HepG2 (cell line): ENCODE data around the gene HSPA1A. TPM values are rescaled to one million over a fixed set of nuclear protein-coding genes. Genes with fewer than 3 reads are reported as not detected.

Source experiments
- ATRX ChIP-seq: sonication (generic); formaldehyde crosslinking; IDR thresholded peaks from 2 replicates; pipeline ENCODE4 v1.4.0; 2020; ENCODE audit warnings: missing genetic modification reagents, borderline replicate concordance
- HNRNPLL ChIP-seq: fragments of 200-400 bp; formaldehyde crosslinking; IDR thresholded peaks from 2 replicates; pipeline ENCODE4 v1.6.1; 2017; ENCODE audit warnings: mild to moderate bottlenecking, low read depth, low read length; ENCODE audit not compliant: poor library complexity, severe bottlenecking
- KLF16 ChIP-seq, 2 experiments: sonication (generic) in 1 of 2; formaldehyde crosslinking in 1 of 2; IDR thresholded peaks; 2 replicates each; pipeline versions ENCODE4 v1.6.1 to v1.8.0; 2016 to 2023; ENCODE audit warnings: missing genetic modification reagents in 2 of 2, missing compliant biosample characterization in 1 of 2
- RFX3 ChIP-seq: IDR thresholded peaks from 2 replicates; pipeline ENCODE4 v1.6.1; 2016; ENCODE audit warnings: missing biosample characterization, missing genetic modification reagents
- ZBTB38 ChIP-seq: sonication (generic); formaldehyde crosslinking; IDR thresholded peaks from 2 replicates; pipeline ENCODE4 v1.5.1; 2020; ENCODE audit warnings: mild to moderate bottlenecking, missing genetic modification reagents
- ZNF274 ChIP-seq: sonication (generic); formaldehyde crosslinking; IDR thresholded peaks from 2 replicates; pipeline ENCODE4 v1.5.1; 2020; ENCODE audit warnings: mild to moderate bottlenecking, missing genetic modification reagents
- ZNF350 ChIP-seq: sonication (generic); formaldehyde crosslinking; IDR thresholded peaks from 2 replicates; pipeline ENCODE4 v1.4.0; 2020; ENCODE audit warnings: mild to moderate bottlenecking, low read depth, missing genetic modification reagents, borderline replicate concordance
- polyA plus RNA-seq, 8 experiments: library from polyadenylated mRNA; depleted of rRNA in 3 of 8; stranded (reverse) in 7 of 8; unstranded in 1 of 8; fragments of >200 nt; fragmentation: Illumina TruSeq in 4 of 8; extraction: Trizol in 4 of 8; gene quantifications; 2 replicates each; pipeline versions ENCODE4 v1.2.1 to v1.2.3, GENCODE V29; 2011 to 2016; ENCODE audit warnings: low read depth in 4 of 8, missing spikeins in 1 of 8, mixed read lengths in 1 of 8; ENCODE audit not compliant: insufficient read depth in 1 of 8
- total RNA-seq, 5 experiments: library from RNA; depleted of rRNA; stranded (reverse); fragments of >200 nt; fragmentation: Illumina TruSeq; extraction: Trizol; gene quantifications; 2 replicates each; pipeline ENCODE4 v1.2.3, GENCODE V29; 2016; ENCODE audit warnings: low read depth in 1 of 5
- TF ChIP-seq, protein P1 (sequence below): sonication (generic); formaldehyde crosslinking; IDR thresholded peaks from 2 replicates; pipeline ENCODE4 v1.4.0; 2020; ENCODE audit warnings: missing genetic modification reagents, low read depth, mild to moderate bottlenecking, borderline replicate concordance
- TF ChIP-seq, protein P2 (sequence below): sonication (generic); formaldehyde crosslinking; IDR thresholded peaks from 2 replicates; pipeline ENCODE4 v1.4.0; 2020; ENCODE audit warnings: missing genetic modification reagents
- TF ChIP-seq, protein P3 (sequence below): sonication (generic); formaldehyde crosslinking; IDR thresholded peaks from 2 replicates; pipeline ENCODE4 v1.4.0; 2020; ENCODE audit warnings: mild to moderate bottlenecking, missing genetic modification reagents, borderline replicate concordance
- TF ChIP-seq, protein P4 (sequence below): sonication (generic); formaldehyde crosslinking; IDR thresholded peaks from 2 replicates; pipeline ENCODE4 v1.9.0; 2021; ENCODE audit warnings: mild to moderate bottlenecking, missing genetic modification reagents
- TF ChIP-seq, protein P5 (sequence below): sonication (generic); formaldehyde crosslinking; IDR thresholded peaks from 2 replicates; pipeline ENCODE4 v1.4.0; 2020; ENCODE audit warnings: missing genetic modification reagents

Gene HSPA1A
- total and polyA plus RNA-seq, 2 of the 13 experiments (the other 11 are each of a cell fraction or from before 2014, with no cell fraction given) = 44.5 to 85.0 TPM

DNA sequence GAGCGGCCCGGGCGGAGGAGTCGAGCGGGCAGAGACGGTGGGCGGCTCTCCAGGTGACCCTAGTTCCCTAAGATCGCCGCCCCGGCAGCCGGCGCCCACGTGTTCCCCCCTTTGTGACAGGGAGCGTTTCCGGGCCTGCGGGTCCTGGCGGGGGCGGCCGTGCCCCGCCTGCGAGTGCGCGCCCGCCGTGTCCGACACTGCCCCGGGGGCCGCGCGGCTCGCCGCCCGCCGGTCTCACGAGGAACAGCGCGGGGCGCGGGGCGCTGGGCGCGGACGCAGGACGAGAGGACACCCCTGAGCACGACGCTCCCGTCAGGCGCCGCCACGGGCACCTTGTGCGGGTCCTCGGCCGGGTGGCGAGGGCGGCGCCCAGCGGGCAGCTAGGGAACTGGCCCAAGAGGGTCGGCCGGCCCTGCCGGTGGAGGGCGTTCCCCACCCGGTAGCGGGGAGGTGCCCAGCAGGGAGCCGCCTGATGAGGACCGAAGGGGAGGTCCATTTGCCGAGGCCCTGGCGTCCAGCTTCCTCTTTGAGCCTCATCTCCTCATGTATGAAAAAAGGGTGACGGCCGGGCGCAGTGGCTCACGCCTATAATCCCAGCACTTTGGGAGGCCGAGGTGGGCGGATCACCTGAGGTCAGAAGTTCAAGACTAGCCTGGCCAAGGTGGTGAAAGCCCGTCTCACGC, 19.6 kb upstream of the HSPA1A start, which contains the start of gene VARS1 (continued):
- TF ChIP-seq, protein P1, sequence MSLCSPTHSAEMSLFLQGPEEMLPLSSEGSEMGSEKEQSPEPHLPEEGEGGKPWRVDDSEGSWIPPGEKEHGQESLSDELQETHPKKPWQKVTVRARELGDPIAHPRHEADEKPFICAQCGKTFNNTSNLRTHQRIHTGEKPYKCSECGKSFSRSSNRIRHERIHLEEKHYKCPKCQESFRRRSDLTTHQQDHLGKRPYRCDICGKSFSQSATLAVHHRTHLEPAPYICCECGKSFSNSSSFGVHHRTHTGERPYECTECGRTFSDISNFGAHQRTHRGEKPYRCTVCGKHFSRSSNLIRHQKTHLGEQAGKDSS = peak; percentile 46; the same call in 1 of the 2 replicates
- TF ChIP-seq, protein P2, sequence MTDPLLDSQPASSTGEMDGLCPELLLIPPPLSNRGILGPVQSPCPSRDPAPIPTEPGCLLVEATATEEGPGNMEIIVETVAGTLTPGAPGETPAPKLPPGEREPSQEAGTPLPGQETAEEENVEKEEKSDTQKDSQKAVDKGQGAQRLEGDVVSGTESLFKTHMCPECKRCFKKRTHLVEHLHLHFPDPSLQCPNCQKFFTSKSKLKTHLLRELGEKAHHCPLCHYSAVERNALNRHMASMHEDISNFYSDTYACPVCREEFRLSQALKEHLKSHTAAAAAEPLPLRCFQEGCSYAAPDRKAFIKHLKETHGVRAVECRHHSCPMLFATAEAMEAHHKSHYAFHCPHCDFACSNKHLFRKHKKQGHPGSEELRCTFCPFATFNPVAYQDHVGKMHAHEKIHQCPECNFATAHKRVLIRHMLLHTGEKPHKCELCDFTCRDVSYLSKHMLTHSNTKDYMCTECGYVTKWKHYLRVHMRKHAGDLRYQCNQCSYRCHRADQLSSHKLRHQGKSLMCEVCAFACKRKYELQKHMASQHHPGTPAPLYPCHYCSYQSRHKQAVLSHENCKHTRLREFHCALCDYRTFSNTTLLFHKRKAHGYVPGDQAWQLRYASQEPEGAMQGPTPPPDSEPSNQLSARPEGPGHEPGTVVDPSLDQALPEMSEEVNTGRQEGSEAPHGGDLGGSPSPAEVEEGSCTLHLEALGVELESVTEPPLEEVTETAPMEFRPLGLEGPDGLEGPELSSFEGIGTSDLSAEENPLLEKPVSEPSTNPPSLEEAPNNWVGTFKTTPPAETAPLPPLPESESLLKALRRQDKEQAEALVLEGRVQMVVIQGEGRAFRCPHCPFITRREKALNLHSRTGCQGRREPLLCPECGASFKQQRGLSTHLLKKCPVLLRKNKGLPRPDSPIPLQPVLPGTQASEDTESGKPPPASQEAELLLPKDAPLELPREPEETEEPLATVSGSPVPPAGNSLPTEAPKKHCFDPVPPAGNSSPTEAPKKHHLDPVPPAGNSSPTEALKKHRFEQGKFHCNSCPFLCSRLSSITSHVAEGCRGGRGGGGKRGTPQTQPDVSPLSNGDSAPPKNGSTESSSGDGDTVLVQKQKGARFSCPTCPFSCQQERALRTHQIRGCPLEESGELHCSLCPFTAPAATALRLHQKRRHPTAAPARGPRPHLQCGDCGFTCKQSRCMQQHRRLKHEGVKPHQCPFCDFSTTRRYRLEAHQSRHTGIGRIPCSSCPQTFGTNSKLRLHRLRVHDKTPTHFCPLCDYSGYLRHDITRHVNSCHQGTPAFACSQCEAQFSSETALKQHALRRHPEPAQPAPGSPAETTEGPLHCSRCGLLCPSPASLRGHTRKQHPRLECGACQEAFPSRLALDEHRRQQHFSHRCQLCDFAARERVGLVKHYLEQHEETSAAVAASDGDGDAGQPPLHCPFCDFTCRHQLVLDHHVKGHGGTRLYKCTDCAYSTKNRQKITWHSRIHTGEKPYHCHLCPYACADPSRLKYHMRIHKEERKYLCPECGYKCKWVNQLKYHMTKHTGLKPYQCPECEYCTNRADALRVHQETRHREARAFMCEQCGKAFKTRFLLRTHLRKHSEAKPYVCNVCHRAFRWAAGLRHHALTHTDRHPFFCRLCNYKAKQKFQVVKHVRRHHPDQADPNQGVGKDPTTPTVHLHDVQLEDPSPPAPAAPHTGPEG (CRISPR knock-in tag) = peak; percentile 94
- TF ChIP-seq, protein P3, sequence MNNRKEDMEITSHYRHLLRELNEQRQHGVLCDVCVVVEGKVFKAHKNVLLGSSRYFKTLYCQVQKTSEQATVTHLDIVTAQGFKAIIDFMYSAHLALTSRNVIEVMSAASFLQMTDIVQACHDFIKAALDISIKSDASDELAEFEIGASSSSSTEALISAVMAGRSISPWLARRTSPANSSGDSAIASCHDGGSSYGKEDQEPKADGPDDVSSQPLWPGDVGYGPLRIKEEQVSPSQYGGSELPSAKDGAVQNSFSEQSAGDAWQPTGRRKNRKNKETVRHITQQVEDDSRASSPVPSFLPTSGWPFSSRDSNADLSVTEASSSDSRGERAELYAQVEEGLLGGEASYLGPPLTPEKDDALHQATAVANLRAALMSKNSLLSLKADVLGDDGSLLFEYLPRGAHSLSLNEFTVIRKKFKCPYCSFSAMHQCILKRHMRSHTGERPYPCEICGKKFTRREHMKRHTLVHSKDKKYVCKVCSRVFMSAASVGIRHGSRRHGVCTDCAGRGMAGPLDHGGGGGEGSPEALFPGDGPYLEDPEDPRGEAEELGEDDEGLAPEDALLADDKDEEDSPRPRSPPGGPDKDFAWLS (CRISPR knock-in tag) = peak; percentile 89
- TF ChIP-seq RFX3 (no peak), ZNF350 (CRISPR knock-in tag) (peak; percentile 69; the same call in 1 of the 2 replicates), ZBTB38 (CRISPR knock-in tag) (peak; percentile 90), ATRX (CRISPR knock-in tag) (no peak), HNRNPLL (no peak), KLF16 (CRISPR knock-in tag; IDR thresholded peaks at IDR 0.05) (0 out of 4 replicates have a peak, but pooled peaks of 1 of the 2 experiments have one; percentile 37), ZNF274 (CRISPR knock-in tag) (peak; percentile 69; the same call in 1 of the 2 replicates)
- TF ChIP-seq, protein P4, sequence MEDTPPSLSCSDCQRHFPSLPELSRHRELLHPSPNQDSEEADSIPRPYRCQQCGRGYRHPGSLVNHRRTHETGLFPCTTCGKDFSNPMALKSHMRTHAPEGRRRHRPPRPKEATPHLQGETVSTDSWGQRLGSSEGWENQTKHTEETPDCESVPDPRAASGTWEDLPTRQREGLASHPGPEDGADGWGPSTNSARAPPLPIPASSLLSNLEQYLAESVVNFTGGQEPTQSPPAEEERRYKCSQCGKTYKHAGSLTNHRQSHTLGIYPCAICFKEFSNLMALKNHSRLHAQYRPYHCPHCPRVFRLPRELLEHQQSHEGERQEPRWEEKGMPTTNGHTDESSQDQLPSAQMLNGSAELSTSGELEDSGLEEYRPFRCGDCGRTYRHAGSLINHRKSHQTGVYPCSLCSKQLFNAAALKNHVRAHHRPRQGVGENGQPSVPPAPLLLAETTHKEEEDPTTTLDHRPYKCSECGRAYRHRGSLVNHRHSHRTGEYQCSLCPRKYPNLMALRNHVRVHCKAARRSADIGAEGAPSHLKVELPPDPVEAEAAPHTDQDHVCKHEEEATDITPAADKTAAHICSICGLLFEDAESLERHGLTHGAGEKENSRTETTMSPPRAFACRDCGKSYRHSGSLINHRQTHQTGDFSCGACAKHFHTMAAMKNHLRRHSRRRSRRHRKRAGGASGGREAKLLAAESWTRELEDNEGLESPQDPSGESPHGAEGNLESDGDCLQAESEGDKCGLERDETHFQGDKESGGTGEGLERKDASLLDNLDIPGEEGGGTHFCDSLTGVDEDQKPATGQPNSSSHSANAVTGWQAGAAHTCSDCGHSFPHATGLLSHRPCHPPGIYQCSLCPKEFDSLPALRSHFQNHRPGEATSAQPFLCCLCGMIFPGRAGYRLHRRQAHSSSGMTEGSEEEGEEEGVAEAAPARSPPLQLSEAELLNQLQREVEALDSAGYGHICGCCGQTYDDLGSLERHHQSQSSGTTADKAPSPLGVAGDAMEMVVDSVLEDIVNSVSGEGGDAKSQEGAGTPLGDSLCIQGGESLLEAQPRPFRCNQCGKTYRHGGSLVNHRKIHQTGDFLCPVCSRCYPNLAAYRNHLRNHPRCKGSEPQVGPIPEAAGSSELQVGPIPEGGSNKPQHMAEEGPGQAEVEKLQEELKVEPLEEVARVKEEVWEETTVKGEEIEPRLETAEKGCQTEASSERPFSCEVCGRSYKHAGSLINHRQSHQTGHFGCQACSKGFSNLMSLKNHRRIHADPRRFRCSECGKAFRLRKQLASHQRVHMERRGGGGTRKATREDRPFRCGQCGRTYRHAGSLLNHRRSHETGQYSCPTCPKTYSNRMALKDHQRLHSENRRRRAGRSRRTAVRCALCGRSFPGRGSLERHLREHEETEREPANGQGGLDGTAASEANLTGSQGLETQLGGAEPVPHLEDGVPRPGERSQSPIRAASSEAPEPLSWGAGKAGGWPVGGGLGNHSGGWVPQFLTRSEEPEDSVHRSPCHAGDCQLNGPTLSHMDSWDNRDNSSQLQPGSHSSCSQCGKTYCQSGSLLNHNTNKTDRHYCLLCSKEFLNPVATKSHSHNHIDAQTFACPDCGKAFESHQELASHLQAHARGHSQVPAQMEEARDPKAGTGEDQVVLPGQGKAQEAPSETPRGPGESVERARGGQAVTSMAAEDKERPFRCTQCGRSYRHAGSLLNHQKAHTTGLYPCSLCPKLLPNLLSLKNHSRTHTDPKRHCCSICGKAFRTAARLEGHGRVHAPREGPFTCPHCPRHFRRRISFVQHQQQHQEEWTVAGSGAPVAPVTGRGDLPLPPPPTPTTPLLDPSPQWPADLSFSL = no peak
- TF ChIP-seq, protein P5, sequence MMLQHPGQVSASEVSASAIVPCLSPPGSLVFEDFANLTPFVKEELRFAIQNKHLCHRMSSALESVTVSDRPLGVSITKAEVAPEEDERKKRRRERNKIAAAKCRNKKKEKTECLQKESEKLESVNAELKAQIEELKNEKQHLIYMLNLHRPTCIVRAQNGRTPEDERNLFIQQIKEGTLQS (CRISPR knock-in tag) = 0 out of 2 replicates have a peak, but pooled peaks have one; percentile 32
